ENCODE results near the gene CNOT3.
"Not testable (repeated sequence)": the region's sequence is repeated elsewhere in the genome, so short reads cannot be mapped to it uniquely, and the experiment has no call there.

CNOT3 gene

DNA sequence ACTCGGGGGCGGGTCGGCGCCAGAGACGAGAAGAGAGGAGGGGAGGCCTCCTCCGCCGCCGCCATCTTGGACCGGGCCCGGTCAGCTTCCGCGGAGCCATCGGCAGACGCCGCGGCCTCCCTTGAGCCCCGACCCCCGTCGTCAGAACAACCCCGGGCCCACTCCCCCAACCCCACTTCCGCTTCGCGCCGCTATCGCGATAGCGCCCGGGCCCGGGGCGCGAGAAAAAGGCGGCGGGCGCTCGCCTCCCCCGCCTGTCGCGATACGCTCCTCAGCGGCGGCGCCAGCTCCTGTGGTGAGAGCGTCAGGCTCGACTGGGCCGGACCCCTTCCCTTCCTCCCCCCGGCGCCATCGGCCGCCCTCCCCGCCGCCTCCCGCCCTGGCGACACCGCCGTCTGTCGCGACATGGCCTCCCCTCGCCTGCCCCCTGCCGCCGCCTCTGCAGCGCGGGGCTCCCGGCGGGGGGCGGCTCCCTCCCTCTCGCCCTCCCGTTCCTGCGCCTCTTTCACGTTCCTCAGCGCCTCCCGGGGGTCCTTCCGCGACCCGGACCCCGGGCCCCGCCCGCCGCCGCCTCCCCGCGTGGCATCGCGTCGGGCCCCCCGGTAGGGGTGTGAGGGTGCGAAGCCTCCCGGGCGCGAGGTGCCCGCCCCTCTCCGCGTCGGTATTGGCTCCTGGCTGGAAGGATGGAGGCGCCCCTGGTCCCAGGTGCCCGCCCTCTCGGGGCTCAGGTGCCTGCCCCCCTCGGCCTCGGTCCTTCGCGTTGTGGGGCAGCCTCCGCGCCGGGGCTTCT, at the start of gene CNOT3:
TSS of gene CNOT3 (plus strand) at position 64 of the 790 bp plus-strand sequence. CDS start 5,217 bp downstream, outside the sequence.
- peak in 3 of 58 donors; percentile 13 to 42 (median 25) for DNase-seq

DNA sequence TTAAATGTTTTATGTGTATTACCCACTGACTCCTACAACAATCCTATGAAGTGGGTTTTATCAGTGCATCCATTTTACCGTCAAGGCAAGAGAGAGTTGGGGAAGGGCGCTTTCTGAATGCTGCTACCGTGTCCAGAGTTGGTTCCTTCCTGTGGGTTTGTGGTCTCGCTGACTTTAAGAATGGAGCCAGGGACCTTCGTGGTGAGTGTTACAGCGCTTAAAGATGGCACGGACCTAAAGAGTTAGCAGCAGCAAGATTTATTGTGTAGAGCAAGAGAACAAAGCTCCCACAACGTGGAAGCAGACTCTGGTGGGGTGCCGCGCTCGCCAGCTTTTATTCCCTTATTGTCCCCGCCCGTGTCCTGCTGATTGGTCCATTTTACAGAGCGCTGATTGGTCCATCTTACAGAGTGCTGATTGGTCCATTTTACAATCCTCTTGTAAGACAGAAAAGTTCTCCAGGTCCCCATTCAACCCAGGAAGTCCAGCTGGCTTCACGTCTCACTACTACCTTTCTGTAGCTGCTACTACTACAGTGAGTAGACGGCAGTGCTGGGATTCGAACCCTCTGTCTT, 43.0 kb upstream of the CNOT3 start:
- DNase-seq, result no peak

DNA sequence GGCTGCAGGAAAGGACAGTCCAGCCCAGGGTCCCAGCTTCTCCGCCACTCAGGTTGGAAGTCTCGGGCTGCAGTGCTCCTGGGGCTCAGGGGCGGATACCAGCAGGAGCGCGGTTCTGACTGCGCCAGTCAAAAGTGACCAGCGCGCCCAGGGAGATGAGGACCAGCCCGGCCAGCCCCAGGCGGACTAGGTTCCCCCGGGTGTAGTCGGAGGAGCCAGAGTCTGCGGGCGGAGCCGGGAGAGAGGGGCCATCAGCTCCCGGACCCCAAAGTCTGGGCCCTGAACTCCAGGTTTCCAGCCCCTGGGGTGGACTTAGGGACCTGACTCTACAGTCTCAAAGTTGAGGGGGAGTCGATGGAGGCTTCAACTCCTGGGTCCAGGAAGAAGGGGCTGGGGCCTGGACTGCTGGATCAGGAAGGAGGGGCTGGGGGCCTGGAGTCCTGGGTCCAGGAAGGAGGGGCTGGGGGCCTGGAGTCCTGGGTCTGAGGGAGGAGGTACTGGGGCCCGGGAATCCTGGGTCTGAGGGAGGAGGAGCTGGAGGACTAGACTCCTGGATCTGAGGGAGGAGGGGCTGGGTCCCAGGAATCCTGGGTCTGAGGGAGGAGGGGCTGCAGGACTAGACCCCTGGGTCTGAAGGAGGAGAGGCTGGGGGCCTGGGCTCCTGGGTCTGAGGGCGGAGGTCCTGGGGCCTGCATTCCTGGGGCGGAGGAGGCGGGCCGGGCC, 42.3 kb upstream of the CNOT3 start:
- no peak for DNase-seq

- peak in 7 of 58 donors; percentile 1 to 36 (median 18) for DNase-seq
Measured at GRCh38 chr19:54095859-54096616, 41.5 kb upstream of the CNOT3 start.

DNA sequence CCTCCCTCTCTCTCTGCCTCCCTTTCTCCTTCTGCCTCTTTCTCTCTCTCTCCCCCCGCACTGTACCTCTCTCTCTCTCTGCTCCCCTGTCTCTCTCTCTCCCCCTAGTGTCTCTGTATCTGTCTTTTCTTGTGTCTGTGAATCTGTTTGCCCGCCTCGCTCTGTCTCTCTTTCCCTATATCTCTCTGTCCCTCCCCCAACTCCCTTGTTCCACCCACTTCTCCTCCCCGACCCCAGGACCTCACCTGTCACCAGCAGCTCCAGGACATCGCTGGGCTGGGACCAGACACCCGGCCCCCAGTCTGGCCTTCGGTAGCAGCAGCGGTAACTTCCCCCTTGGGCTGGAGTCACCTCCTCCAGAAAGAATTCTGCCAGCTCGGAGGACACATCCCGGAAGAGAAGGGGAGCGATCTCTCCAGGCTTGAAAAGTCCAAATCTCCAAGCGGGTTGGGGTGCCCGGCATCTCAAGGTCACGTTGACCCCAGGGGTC, 40.9 kb upstream of the CNOT3 start:
- DNase-seq, result peak in 1 of 58 donors; percentile 2

- DNase-seq, result no peak
Measured at GRCh38 chr19:54099190-54099902, 38.2 kb upstream of the CNOT3 start.

GRCh38 chr19:54099903-54100255, 37.7 kb upstream of the CNOT3 start:
- DNase-seq, result not testable (repeated sequence)

- peak in 1 of 58 donors; percentile 43 for DNase-seq
Measured at GRCh38 chr19:54100561-54100960, 37.0 kb upstream of the CNOT3 start, which contains the start of gene OSCAR. TSS of gene OSCAR (minus strand) at chr19:54100803. CDS start at chr19:54100792, 11 bp downstream.

GRCh38 chr19:54102421-54103169, 35.0 kb upstream of the CNOT3 start, which contains the start of gene NDUFA3:
TSS of gene NDUFA3 (plus strand) at chr19:54102855. CDS start at chr19:54102879, 24 bp downstream.
- peak; percentile 74 to 99 (median 96) for DNase-seq

DNA sequence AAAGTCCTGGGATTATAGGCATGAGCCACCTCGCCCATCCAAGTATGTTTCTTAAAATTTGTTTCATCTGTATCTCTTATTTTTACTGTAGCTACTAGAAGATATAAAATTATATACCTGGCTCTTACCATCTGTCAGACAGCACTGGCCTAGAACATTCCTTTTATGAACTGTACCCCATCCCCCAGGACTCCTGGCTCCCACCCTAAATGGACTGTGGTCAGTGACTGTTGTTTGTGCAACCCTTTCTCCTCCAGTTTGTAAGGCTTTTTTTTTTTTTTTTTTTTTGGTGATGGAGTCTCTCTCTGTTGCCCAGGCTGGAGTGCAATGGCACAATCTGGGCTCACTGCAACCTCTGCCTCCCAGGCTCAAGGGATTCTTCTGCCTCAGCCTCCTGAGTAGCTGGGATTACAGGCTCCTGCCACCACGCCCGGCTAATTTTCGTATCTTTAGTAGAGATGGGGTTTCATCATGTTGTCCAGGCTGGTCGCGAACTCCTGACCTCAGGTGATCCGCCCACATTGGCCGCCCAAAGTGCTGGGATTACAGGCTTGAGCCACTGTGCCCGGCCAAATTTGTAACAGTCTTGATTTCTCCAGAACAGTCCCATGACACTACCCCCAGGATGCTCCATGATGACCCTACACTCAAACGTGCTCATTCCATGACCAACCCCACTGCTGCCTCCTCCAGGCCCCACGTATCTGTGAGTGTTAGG, 32.4 kb upstream of the CNOT3 start:
- no peak for DNase-seq

GRCh38 chr19:54105796-54106195, 31.8 kb upstream of the CNOT3 start:
- no peak for DNase-seq

DNA sequence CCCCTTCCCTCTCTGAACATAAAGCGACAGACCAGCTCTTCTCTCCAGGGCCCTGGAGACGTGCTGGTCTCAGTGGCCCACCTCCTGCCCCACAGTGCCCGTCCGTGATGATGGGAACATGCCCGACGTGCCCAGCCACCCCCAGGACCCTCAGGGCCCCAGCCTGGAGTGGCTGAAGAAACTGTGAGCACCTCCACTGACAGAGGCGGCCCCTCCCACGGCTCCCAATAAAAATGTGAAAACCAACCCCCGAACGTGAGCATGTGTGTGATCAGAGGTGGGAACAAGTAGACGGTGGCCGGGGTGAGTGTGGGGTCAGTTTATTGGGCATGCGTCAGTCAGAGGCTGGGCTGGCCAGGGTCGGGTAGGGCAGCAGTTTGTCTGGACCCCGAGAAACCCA, 30.8 kb upstream of the CNOT3 start:
- DNase-seq, result no peak

GRCh38 chr19:54107876-54108490, 29.6 kb upstream of the CNOT3 start:
- DNase-seq, result no peak

GRCh38 chr19:54108496-54108895, 29.1 kb upstream of the CNOT3 start:
- DNase-seq, result no peak

DNA sequence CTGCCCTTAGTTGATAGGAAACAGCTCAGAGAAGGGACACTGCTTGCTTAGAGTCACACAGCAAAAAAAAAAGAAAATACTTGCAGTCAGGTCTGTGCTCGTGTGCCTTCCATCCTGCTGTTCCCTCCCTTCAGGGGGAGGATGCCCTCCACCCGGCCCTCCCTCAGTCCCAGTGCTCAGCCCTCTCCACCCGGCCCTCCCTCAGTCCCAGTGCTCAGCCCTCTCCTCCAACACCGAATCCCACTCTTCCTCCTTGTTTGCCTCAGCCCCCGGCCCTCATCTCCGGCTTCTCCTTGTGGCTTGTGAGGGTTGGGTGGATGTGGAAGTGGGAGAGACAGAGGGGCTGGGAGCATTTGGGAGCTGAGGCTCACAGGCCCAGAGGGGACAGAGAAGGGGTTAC, 27.9 kb upstream of the CNOT3 start:
- peak in 1 of 58 donors; percentile 6 for DNase-seq

DNA sequence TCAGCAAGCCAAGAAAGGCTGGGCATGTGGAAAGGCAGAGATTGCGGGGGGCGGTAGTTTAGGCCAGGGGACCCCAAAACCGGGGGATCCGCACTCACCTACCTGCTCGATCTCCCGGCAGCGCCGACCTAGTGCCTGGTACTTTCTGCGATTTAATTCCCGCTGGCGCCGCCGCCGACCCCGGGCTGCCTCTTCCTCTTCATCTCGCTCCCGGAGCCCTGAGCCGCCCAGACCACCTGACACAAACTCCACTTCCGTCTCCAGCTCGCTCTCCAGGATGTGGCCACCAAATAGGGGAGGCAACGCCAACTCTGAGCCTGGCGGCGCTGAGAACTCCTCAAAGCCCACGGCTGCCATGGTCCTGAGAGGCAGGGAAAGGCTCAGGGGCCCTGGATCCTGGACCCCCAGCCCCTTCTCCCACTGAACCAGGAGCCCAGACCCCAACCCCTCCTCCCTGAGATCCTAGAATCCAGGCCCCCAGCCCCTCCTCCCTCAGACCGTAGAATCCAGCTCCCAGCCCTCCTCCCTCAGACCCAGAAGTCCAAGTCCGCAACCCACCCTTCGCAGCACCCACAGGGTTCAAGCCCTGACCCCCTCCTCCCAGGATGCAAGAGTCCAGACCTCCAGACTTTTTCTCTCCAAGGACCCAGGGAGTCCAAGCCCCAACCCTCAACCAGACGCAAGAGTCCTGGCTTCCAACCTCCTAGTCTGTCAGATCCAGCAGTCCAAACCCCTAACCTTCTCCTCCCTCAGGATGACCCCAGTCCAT, 23.0 kb upstream of the CNOT3 start:
- DNase-seq, result peak in 42 of 58 donors; percentile 5 to 62 (median 26)

Data from anterior cingulate cortex (tissue), 58 donors.